Thyroid gland (tissue), 4 donors: ENCODE data around the gene SGF29. TPM values are rescaled to one million over a fixed set of nuclear protein-coding genes. Genes with fewer than 3 reads are reported as not detected.

ENCODE experiments used
- DNase-seq, 2 donors: peaks; one replicate each; pipeline ENCODE4 v3.0.0-alpha.2; 2019
- H3K27ac ChIP-seq, 3 donors: fragments of 200-600 bp; sonication (generic); 1 replicate in 2 of 3; 2 replicates in 1 of 3; pipeline ENCODE4 v1.5.1; 2016 to 2019; ENCODE audit warnings: mild to moderate bottlenecking in 1 of 3, moderate library complexity in 1 of 3
- H3K27me3 ChIP-seq: fragments of 200-600 bp; sonication (generic); one replicate; pipeline ENCODE4 v1.5.1; 2019
- H3K36me3 ChIP-seq, 2 donors: fragments of 200-600 bp; sonication (generic); one replicate each; pipeline ENCODE4 v1.5.1; 2016 to 2019
- H3K4me1 ChIP-seq, 2 donors: fragments of 200-600 bp; sonication (generic); one replicate each; pipeline ENCODE4 v1.5.1; 2017 to 2019
- H3K4me3 ChIP-seq, 3 donors: fragments of 200-600 bp; sonication (generic); replicated peaks in 1 of 3; 1 replicate in 2 of 3; 2 replicates in 1 of 3; pipeline ENCODE4 v1.5.1; 2016; ENCODE audit warnings: mild to moderate bottlenecking in 1 of 3
- H3K9me3 ChIP-seq: fragments of 200-600 bp; sonication (generic); one replicate; pipeline ENCODE4 v1.5.1; 2017
- CTCF ChIP-seq, 6 experiments: fragments of 200-600 bp in 3 of 6; fragments of 450-650 bp in 3 of 6; sonication (generic) in 3 of 6; IDR thresholded peaks; one replicate each; pipeline ENCODE4 v1.5.1; 2016 to 2019; ENCODE audit warnings: antibody characterized with exemption in 6 of 6, mild to moderate bottlenecking in 2 of 6, inconsistent platforms in 1 of 6, moderate library complexity in 1 of 6
- POLR2A ChIP-seq, 2 donors: fragments of 450-650 bp; IDR thresholded peaks; one replicate each; pipeline ENCODE4 v1.6.1; 2017; ENCODE audit warnings: antibody characterized with exemption in 2 of 2, mild to moderate bottlenecking in 2 of 2, moderate library complexity in 1 of 2
- WGBS, 2 donors: methylation state at CpG; one replicate each; pipeline ENCODE4 v1.1.5; 2017; 5-methylcytosine and 5-hydroxymethylcytosine counted together
- intact Hi-C: fragments of 100-400 bp; cut with DNase I; formaldehyde crosslinking; loops from one replicate; pipeline ENCODE4 v1.15.1; 2023
- total RNA-seq, 4 donors: library from RNA; depleted of rRNA; stranded (reverse); fragments of >200 nt; gene quantifications; one replicate each; pipeline ENCODE4 v1.2.3, GENCODE V29; 2016

Gene SGF29
- total RNA-seq, 4 donors from 2014 or later, result 31.8 to 41.9 (median 36.9) TPM

- no peaks in the 10 kb centered on the region for H3K27me3 ChIP-seq
- TF ChIP-seq POLR2A (IDR thresholded peaks at IDR 0.05) (no peak), CTCF (IDR thresholded peaks at IDR 0.05) (no peak)
- peak overlapping the region; percentile 73 to 80 (median 78) for H3K27ac ChIP-seq
- 87 to 95% methylated on average over 5 of the region's 5 CpGs for WGBS, 2 donors
- no peaks in the 10 kb centered on the region for H3K36me3 ChIP-seq
- no peaks in the 10 kb centered on the region for H3K9me3 ChIP-seq
- intact Hi-C loops, result no loop called here
- H3K4me1 ChIP-seq, result peaks cover 59 to 73% of the 10 kb centered on the region in 2 donors
- no peak for DNase-seq
- H3K4me3 ChIP-seq, result no peak overlapping the region
Measured at GRCh38 chr16:28527985-28528384, 25.7 kb upstream of the SGF29 start.

GRCh38 chr16:28528463-28528867 lies 25.3 kb upstream of the SGF29 start:
- Histone ChIP-seq H3K27ac (peak overlapping the region; percentile 73 to 80 (median 78)), H3K9me3 (no peaks in the 10 kb centered on the region), H3K4me3 (no peak overlapping the region), H3K4me1 (peaks cover 60 to 73% of the 10 kb centered on the region in 2 donors), H3K36me3 (no peaks in the 10 kb centered on the region), H3K27me3 (no peaks in the 10 kb centered on the region)
- 63 to 66% methylated on average over 5 of the region's 5 CpGs for WGBS, 2 donors
- intact Hi-C loops, result no loop called here
- TF ChIP-seq POLR2A (IDR thresholded peaks at IDR 0.05), result no peak
- no peak for TF ChIP-seq CTCF (IDR thresholded peaks at IDR 0.05)
- peak; percentile 49 to 62 for DNase-seq

GRCh38 chr16:28529124-28529523 lies 24.6 kb upstream of the SGF29 start:
- intact Hi-C loops, result no loop called here
- Histone ChIP-seq H3K27ac (peak overlapping the region; percentile 73 to 80 (median 78)), H3K4me3 (no peak overlapping the region), H3K9me3 (no peaks in the 10 kb centered on the region), H3K36me3 (no peaks in the 10 kb centered on the region), H3K4me1 (peaks cover 58 to 71% of the 10 kb centered on the region in 2 donors), H3K27me3 (no peaks in the 10 kb centered on the region)
- no peak for DNase-seq
- TF ChIP-seq CTCF (IDR thresholded peaks at IDR 0.05) (no peak), POLR2A (IDR thresholded peaks at IDR 0.05) (no peak)

GRCh38 chr16:28531777-28532744 lies 21.7 kb upstream of the SGF29 start:
- TF ChIP-seq POLR2A (IDR thresholded peaks at IDR 0.05) (peak in 1 of 2 donors; percentile 87), CTCF (IDR thresholded peaks at IDR 0.05) (no peak)
- WGBS, 2 donors, result 55 to 61% methylated on average over 9 of the region's 9 CpGs
- intact Hi-C loops, result no loop called here
- no peak overlapping the region for H3K4me3 ChIP-seq
- peak; percentile 92 to 94 for DNase-seq
- H3K9me3 ChIP-seq, result no peaks in the 10 kb centered on the region
- peak overlapping the region; percentile 72 to 89 (median 85) for H3K27ac ChIP-seq
- H3K4me1 ChIP-seq, result peaks cover 46 to 62% of the 10 kb centered on the region in 2 donors
- peaks cover 0 to under 1% of the 10 kb centered on the region in 2 donors for H3K36me3 ChIP-seq
- no peaks in the 10 kb centered on the region for H3K27me3 ChIP-seq
